Body of pancreas (tissue), 4 donors: ENCODE measurements around the gene PCTP.

Source experiments
- CTCF ChIP-seq, 7 experiments: fragments of 450-650 bp in 4 of 7; fragments of 200-600 bp in 3 of 7; sonication (generic) in 3 of 7; IDR thresholded peaks; one replicate each; pipeline ENCODE4 v1.5.1; 2016 to 2019; ENCODE audit warnings: antibody characterized with exemption in 7 of 7
- POLR2A ChIP-seq, 3 donors: fragments of 450-650 bp; IDR thresholded peaks; one replicate each; pipeline ENCODE4 v1.6.1; 2016; ENCODE audit warnings: antibody characterized with exemption in 3 of 3, mild to moderate bottlenecking in 2 of 3

GRCh38 chr17:55784666-55785065 lies 33.8 kb downstream of the PCTP start:
- TF ChIP-seq CTCF (IDR thresholded peaks at IDR 0.05): no peak
- no peak for TF ChIP-seq POLR2A (IDR thresholded peaks at IDR 0.05)
